ENCODE results near the gene AGBL1. TPM values are rescaled to one million over a fixed set of nuclear protein-coding genes. Genes with fewer than 3 reads are reported as not detected.

The AGBL1 gene
- total and polyA plus RNA-seq, 9 donors: under 0.01 to 0.02 TPM; not detected in 7

DNA sequence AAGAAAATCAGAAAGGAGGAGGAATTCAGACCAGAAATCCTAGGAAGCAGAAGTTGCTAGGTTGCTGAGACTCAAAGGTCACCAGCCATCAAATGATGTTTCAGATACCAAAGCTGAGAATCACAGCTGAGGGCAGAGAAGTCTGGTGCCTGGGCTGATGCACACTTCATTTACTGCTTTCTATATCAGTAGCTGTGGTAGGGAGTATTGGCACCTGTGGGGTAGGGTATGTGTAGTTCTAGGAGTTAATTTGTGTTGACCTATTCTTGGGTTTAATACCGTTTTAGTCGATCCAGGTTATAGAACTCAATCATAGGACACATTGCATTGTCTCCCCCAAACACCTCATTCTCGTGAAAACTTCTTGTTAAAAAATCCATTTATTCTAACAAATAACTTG, 529.6 kb downstream of the AGBL1 start:
- H3K27ac ChIP-seq: no peak overlapping the region
- H3K4me3 ChIP-seq: no peak overlapping the region
- no peaks in the 10 kb centered on the region for H3K27me3 ChIP-seq
- intact Hi-C loops (cut with DNase I): no loop called here
- DNase-seq: no peak
- WGBS, 3 donors: 70 to 90% (median 87%) methylated on average over 3 of the region's 3 CpGs
- TF ChIP-seq, protein P1, sequence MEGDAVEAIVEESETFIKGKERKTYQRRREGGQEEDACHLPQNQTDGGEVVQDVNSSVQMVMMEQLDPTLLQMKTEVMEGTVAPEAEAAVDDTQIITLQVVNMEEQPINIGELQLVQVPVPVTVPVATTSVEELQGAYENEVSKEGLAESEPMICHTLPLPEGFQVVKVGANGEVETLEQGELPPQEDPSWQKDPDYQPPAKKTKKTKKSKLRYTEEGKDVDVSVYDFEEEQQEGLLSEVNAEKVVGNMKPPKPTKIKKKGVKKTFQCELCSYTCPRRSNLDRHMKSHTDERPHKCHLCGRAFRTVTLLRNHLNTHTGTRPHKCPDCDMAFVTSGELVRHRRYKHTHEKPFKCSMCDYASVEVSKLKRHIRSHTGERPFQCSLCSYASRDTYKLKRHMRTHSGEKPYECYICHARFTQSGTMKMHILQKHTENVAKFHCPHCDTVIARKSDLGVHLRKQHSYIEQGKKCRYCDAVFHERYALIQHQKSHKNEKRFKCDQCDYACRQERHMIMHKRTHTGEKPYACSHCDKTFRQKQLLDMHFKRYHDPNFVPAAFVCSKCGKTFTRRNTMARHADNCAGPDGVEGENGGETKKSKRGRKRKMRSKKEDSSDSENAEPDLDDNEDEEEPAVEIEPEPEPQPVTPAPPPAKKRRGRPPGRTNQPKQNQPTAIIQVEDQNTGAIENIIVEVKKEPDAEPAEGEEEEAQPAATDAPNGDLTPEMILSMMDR (IDR thresholded peaks at IDR 0.05): no peak
- no peak for TF ChIP-seq POLR2A (IDR thresholded peaks at IDR 0.05)
- no peak for TF ChIP-seq EP300 (IDR thresholded peaks at IDR 0.05)
- H3K4me1 ChIP-seq (ENCODE audit: insufficient read depth): no peaks in the 10 kb centered on the region
- H3K9me3 ChIP-seq: no peaks in the 10 kb centered on the region
- H3K36me3 ChIP-seq: no peaks in the 10 kb centered on the region

- TF ChIP-seq POLR2A (IDR thresholded peaks at IDR 0.05) (no peak), EP300 (IDR thresholded peaks at IDR 0.05) (no peak)
- H3K36me3 ChIP-seq: no peaks in the 10 kb centered on the region
- no peak overlapping the region for H3K4me3 ChIP-seq
- H3K27me3 ChIP-seq: no peaks in the 10 kb centered on the region
- WGBS, 3 donors: 78 to 83% (median 82%) methylated on average over 2 of the region's 2 CpGs
- no peaks in the 10 kb centered on the region for H3K9me3 ChIP-seq
- H3K4me1 ChIP-seq (ENCODE audit: insufficient read depth): no peaks in the 10 kb centered on the region
- no peak overlapping the region for H3K27ac ChIP-seq
- intact Hi-C loops (cut with DNase I): no loop called here
- no peak for DNase-seq
Measured at GRCh38 chr15:86610038-86610437, 530.4 kb downstream of the AGBL1 start.

GRCh38 chr15:86611417-86612040, 531.9 kb downstream of the AGBL1 start:
- intact Hi-C loops (cut with DNase I): no loop called here
- 26 to 39% (median 36%) methylated on average over 2 of the region's 2 CpGs for WGBS, 3 donors

DNA sequence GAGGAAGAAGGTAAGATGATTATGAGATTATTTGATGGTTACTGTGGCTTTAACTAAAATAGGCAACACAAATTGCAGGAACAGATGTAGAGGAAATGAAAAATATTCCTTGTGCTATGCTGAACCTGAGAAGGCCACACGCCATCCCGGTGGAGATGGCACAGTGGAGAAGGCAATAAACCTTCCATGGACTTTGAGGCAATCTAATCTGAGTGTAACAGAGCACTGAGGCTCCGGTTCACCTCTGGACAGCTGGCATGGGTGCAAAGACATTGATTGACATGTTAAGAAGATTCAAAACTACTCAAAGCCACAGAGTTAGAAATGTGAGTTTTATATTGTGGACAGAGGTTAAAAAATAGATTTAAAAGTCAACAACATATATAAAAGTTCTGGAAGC, 535.7 kb downstream of the AGBL1 start:
- Histone ChIP-seq H3K27ac (no peak overlapping the region), H3K9me3 (no peaks in the 10 kb centered on the region), H3K36me3 (no peaks in the 10 kb centered on the region), H3K4me3 (no peak overlapping the region), H3K27me3 (no peaks in the 10 kb centered on the region), H3K4me1 (ENCODE audit: insufficient read depth) (no peaks in the 10 kb centered on the region)
- 87 to 90% (median 89%) methylated on average over 3 of the region's 3 CpGs for WGBS, 3 donors
- DNase-seq: no peak
- intact Hi-C loops (cut with DNase I): no loop called here
- TF ChIP-seq, protein P1 (IDR thresholded peaks at IDR 0.05): no peak
- TF ChIP-seq POLR2A (IDR thresholded peaks at IDR 0.05) (no peak), EP300 (IDR thresholded peaks at IDR 0.05) (no peak)

More at GRCh38 chr15:86611417-86612040, 531.9 kb downstream of the AGBL1 start:
- TF ChIP-seq POLR2A (IDR thresholded peaks at IDR 0.05) (no peak), EP300 (IDR thresholded peaks at IDR 0.05) (no peak)
- TF ChIP-seq, protein P1 (IDR thresholded peaks at IDR 0.05): no peak
- no peaks in the 10 kb centered on the region for H3K4me1 ChIP-seq (ENCODE audit: insufficient read depth)
- no peak for DNase-seq
- H3K9me3 ChIP-seq: no peaks in the 10 kb centered on the region
- H3K36me3 ChIP-seq: no peaks in the 10 kb centered on the region
- no peaks in the 10 kb centered on the region for H3K27me3 ChIP-seq
- H3K4me3 ChIP-seq: no peak overlapping the region
- no peak overlapping the region for H3K27ac ChIP-seq

- Histone ChIP-seq H3K27me3 (no peaks in the 10 kb centered on the region), H3K4me3 (no peak overlapping the region), H3K27ac (no peak overlapping the region), H3K9me3 (no peaks in the 10 kb centered on the region), H3K4me1 (ENCODE audit: insufficient read depth) (no peaks in the 10 kb centered on the region), H3K36me3 (no peaks in the 10 kb centered on the region)
- intact Hi-C loops (cut with DNase I): no loop called here
- TF ChIP-seq POLR2A (IDR thresholded peaks at IDR 0.05): no peak
- TF ChIP-seq, protein P1 (IDR thresholded peaks at IDR 0.05): no peak
- TF ChIP-seq EP300 (IDR thresholded peaks at IDR 0.05): no peak
- no peak for DNase-seq
- WGBS, 3 donors: 80 to 82% (median 82%) methylated on average over 3 of the region's 3 CpGs
Measured at GRCh38 chr15:86615816-86616215, 536.1 kb downstream of the AGBL1 start.
